IPS-18a (cell line): ENCODE measurements around the gene SLC37A1.

Experiments
- H3K27ac ChIP-seq: one replicate; pipeline ENCODE4 v1.5.1; 2013; ENCODE audit warnings: low read length
- H3K27me3 ChIP-seq: one replicate; pipeline ENCODE4 v1.6.1; 2013; ENCODE audit warnings: mild to moderate bottlenecking, low read length; ENCODE audit not compliant: control insufficient read depth, insufficient read depth
- H3K36me3 ChIP-seq: one replicate; pipeline ENCODE4 v1.6.1; 2013; ENCODE audit warnings: low read depth, low read length; ENCODE audit not compliant: control insufficient read depth
- H3K4me1 ChIP-seq: one replicate; pipeline ENCODE4 v1.6.1; 2013; ENCODE audit warnings: low read depth, low read length; ENCODE audit not compliant: control insufficient read depth
- H3K4me3 ChIP-seq: one replicate; pipeline ENCODE4 v1.5.1; 2013; ENCODE audit warnings: low read length
- H3K9ac ChIP-seq: one replicate; pipeline ENCODE4 v1.6.1; 2013; ENCODE audit warnings: mild to moderate bottlenecking, low read length, moderate library complexity
- H3K9me3 ChIP-seq: one replicate; pipeline ENCODE4 v1.6.1; 2013; ENCODE audit warnings: low read depth, low read length; ENCODE audit not compliant: control insufficient read depth

Gene SLC37A1

GRCh38 chr21:42523211-42523610 lies 9.6 kb downstream of the SLC37A1 start:
- Histone ChIP-seq H3K36me3 (peaks cover 13% of the 10 kb centered on the region), H3K27me3 (no peaks in the 10 kb centered on the region), H3K9ac (no peak overlapping the region), H3K27ac (no peak overlapping the region), H3K4me1 (peaks cover 36% of the 10 kb centered on the region), H3K4me3 (no peak overlapping the region), H3K9me3 (no peaks in the 10 kb centered on the region)

GRCh38 chr21:42523941-42524340 lies 10.3 kb downstream of the SLC37A1 start:
- Histone ChIP-seq H3K4me1 (peaks cover 36% of the 10 kb centered on the region), H3K27me3 (no peaks in the 10 kb centered on the region), H3K36me3 (peaks cover 9% of the 10 kb centered on the region), H3K4me3 (peak overlapping the region; percentile 62), H3K27ac (peak overlapping the region; percentile 46), H3K9me3 (no peaks in the 10 kb centered on the region), H3K9ac (peak overlapping the region; percentile 44)

DNA sequence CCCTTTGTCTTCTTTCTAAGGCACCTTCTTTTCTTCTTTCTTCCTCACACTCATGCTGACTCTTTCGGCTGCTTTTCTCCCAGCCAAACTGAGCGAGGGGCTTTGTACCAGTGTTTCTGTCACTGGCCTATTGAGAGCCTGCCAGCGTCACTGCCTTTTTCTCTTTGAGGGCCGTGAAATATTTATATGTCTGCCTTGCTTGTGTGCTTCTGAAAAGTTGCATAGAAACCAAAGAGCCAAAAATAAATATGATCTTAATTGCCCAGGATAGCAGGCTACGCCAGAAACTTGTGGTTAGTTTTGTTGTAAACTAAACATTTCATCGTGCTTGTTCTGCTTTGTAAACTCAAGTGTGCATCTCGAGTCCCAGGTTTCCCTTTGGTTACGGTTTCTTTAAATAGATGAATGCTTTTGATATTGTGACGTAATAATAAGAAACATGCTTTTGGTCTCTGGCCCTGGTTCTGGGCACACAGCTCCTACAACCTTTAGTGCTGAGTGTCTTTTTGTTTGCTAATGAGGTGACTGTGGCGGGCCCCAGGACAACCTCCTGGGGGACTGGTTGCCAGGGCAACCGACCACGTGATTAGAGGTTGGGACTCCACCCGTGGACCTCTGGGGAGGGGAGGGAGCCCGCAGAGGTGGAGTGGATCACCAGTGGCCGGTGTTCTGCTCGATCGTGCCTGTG lies 10.8 kb downstream of the SLC37A1 start:
- no peaks in the 10 kb centered on the region for H3K9me3 ChIP-seq
- H3K27me3 ChIP-seq: no peaks in the 10 kb centered on the region
- peak overlapping the region; percentile 46 for H3K27ac ChIP-seq
- peak overlapping the region; percentile 44 for H3K9ac ChIP-seq
- H3K4me1 ChIP-seq: peaks cover 36% of the 10 kb centered on the region
- peaks cover 5% of the 10 kb centered on the region for H3K36me3 ChIP-seq
- peak overlapping the region; percentile 62 for H3K4me3 ChIP-seq

GRCh38 chr21:42525029-42525581 lies 11.5 kb downstream of the SLC37A1 start:
- Histone ChIP-seq H3K9ac (peak overlapping the region; percentile 44), H3K27ac (peak overlapping the region; percentile 46), H3K4me1 (peaks cover 36% of the 10 kb centered on the region)

GRCh38 chr21:42525676-42526378 lies 12.2 kb downstream of the SLC37A1 start:
- peaks cover 36% of the 10 kb centered on the region for H3K4me1 ChIP-seq
- H3K36me3 ChIP-seq: no peaks in the 10 kb centered on the region
- no peaks in the 10 kb centered on the region for H3K27me3 ChIP-seq
- peak overlapping the region; percentile 62 for H3K4me3 ChIP-seq
- no peak overlapping the region for H3K27ac ChIP-seq
- H3K9me3 ChIP-seq: no peaks in the 10 kb centered on the region
- no peak overlapping the region for H3K9ac ChIP-seq

More at GRCh38 chr21:42525029-42525581, 11.5 kb downstream of the SLC37A1 start:
- no peaks in the 10 kb centered on the region for H3K27me3 ChIP-seq
- H3K4me3 ChIP-seq: peak overlapping the region; percentile 62
- no peaks in the 10 kb centered on the region for H3K9me3 ChIP-seq
- no peaks in the 10 kb centered on the region for H3K36me3 ChIP-seq

DNA sequence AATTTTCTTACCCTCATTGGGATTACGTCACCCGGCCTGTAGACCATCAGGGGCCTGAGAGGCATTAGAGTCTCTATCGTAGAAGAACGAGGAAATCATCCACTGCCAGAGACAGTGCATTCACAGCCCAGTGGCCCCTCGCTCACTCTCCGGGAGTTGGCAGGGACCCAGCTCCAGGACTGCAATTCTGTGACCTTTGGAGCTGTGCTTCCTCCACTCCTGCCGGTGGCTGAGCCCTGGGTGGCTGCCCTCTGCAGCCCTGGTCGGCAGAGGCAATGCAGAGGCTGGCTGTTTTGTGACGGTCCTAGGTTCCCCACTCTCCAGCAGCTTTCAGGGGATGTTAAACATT lies 12.7 kb downstream of the SLC37A1 start:
- H3K9ac ChIP-seq: no peak overlapping the region
- H3K27ac ChIP-seq: no peak overlapping the region
- H3K4me1 ChIP-seq: peaks cover 33% of the 10 kb centered on the region
- H3K36me3 ChIP-seq: no peaks in the 10 kb centered on the region
- H3K9me3 ChIP-seq: no peaks in the 10 kb centered on the region
- H3K4me3 ChIP-seq: no peak overlapping the region
- H3K27me3 ChIP-seq: no peaks in the 10 kb centered on the region

GRCh38 chr21:42527127-42527488 lies 13.5 kb downstream of the SLC37A1 start:
- no peak overlapping the region for H3K4me3 ChIP-seq
- no peak overlapping the region for H3K9ac ChIP-seq
- peaks cover 33% of the 10 kb centered on the region for H3K4me1 ChIP-seq
- no peaks in the 10 kb centered on the region for H3K27me3 ChIP-seq
- no peaks in the 10 kb centered on the region for H3K9me3 ChIP-seq
- H3K36me3 ChIP-seq: no peaks in the 10 kb centered on the region
- no peak overlapping the region for H3K27ac ChIP-seq

DNA sequence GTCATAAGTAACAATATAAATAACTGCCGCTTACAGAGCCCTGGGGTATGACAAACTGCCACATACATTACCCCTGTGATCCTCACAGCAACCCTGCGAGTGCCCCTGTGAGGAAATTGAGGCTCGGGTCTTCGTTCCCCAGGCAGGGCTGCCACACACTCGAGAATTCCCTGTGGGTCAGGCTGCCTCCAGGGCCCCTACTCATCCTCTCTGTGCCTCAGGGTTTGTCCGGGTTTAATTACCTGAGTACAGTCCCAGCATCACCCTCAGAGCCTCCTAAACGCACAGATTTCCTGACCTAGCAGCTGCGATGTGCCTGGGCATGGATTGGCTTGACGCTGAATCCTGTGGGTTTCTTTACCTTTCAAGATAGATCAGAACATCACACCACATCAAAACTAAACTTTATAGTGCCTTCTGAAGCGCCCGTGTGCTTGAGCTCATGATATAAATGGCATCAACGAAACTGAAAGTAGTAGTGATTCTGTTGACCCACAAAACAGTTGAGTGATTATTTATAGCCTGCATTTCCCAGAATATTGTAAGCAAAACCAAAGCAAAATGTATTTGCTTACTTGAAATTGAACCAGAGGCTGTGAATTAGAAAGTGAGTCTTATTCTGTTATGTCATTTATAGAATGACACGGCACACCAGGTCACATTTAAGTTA lies 14.0 kb downstream of the SLC37A1 start:
- Histone ChIP-seq H3K9me3 (no peaks in the 10 kb centered on the region), H3K4me3 (no peak overlapping the region), H3K27ac (no peak overlapping the region), H3K9ac (no peak overlapping the region), H3K27me3 (no peaks in the 10 kb centered on the region), H3K4me1 (peaks cover 33% of the 10 kb centered on the region), H3K36me3 (no peaks in the 10 kb centered on the region)

DNA sequence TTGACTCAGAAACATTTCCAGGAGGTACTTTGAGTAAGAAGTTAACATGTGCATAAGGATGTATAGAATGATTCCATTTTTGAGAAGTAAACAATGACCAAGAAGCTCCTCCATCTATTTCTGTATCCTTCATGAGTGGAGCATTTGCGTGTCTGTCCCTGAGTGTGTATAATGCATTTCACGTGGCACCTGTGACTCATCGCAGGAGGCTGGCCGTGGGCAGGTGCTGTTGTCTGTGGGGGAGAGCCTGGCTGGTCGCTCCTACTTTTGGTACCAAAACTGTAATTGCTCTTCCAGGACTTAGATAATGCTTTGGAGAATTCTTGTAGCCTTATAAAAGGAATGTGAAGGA lies 16.5 kb downstream of the SLC37A1 start:
- no peak overlapping the region for H3K9ac ChIP-seq
- no peaks in the 10 kb centered on the region for H3K9me3 ChIP-seq
- H3K27me3 ChIP-seq: no peaks in the 10 kb centered on the region
- H3K27ac ChIP-seq: no peak overlapping the region
- no peak overlapping the region for H3K4me3 ChIP-seq
- no peaks in the 10 kb centered on the region for H3K36me3 ChIP-seq
- peaks cover 15% of the 10 kb centered on the region for H3K4me1 ChIP-seq

GRCh38 chr21:42531771-42532170 lies 18.1 kb downstream of the SLC37A1 start:
- H3K9ac ChIP-seq: no peak overlapping the region
- no peaks in the 10 kb centered on the region for H3K27me3 ChIP-seq
- no peaks in the 10 kb centered on the region for H3K9me3 ChIP-seq
- no peaks in the 10 kb centered on the region for H3K36me3 ChIP-seq
- peaks cover 4% of the 10 kb centered on the region for H3K4me1 ChIP-seq
- H3K4me3 ChIP-seq: no peak overlapping the region
- H3K27ac ChIP-seq: no peak overlapping the region

DNA sequence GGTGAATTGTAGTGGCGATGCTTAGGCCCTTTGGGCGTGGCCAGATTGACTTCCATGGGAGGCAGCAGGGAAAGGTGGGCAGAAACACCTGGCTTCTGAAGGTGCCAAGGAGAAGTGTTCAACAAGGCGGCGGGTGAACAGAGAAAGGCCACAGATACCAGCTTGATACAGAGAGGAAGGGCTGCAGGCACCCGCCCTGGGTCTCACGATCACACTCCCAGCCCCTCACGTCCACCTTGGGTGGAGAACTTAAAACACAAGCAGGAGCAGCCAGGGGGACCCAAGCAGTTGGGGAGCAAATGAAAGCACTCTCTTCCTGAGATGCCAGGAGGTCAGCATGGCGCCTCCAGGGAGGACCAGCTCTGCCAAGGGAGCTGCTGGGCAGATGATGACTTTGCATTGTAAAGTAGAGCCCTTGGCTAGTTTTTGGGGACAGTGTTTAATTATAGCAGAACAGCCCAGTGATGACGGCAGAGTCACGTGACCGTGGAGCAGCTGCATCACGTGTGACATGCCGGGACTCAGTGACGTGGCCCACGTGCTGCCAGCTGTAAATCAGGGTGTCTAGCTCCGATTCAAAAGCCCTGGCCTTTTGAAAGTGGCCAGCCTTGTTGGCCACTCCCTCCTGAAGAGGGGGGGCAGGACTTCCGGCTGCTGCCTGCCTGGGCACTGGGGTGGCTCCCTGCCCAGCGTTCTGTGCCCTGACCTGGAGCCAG lies 19.0 kb downstream of the SLC37A1 start:
- peaks cover 4% of the 10 kb centered on the region for H3K4me1 ChIP-seq
- no peaks in the 10 kb centered on the region for H3K27me3 ChIP-seq
- no peak overlapping the region for H3K27ac ChIP-seq
- H3K36me3 ChIP-seq: no peaks in the 10 kb centered on the region
- H3K9ac ChIP-seq: no peak overlapping the region
- no peak overlapping the region for H3K4me3 ChIP-seq
- H3K9me3 ChIP-seq: no peaks in the 10 kb centered on the region
